ENCODE results near the gene DGKA.
"Not testable (repeated sequence)": the region's sequence is repeated elsewhere in the genome, so short reads cannot be mapped to it uniquely, and the experiment has no call there.

Gene DGKA

DNA sequence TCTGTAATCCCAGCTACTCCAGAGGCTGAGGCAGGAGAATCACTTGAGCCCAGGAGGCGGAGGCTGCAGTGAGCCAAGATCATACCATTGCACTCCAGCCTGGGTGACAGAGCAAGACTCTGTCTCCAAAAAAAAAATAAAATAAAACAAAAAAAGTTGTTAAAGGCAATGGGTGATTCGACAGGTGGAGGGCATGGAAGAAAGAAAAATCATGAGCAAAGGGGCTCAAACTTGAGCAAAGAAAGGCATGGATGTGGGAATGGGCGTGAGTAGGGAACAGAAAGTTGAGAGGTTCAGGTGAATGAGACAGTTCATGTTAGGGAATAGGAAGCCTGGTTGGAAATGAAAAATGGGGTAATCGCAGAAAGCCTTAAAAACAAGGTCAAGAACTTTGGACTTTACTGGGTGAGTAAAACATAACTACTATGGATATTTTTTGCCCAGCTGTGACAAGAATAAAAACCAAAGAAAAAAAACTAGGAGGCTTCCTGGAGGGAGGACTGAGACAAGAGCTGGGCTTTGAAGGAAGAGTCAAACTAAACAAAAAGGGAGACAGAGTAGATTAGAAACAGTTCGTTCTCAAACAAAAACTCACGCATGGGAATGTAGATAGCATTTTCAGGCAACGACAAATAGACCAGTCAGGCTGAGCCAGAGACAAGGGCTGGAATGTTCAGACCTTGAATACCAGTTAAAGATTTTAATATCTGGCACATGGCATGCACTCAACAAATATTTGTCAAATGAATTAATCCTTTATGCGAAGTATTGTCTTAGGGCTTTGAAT is 22.0 kb upstream of the DGKA start:
- TF ChIP-seq ZFX (IDR thresholded peaks at IDR 0.05; ENCODE audit: borderline replicate concordance): no peak
- TF ChIP-seq CTCF (IDR thresholded peaks at IDR 0.05): no peak
- H3K27ac ChIP-seq: peak overlapping the region; percentile 95

DNA sequence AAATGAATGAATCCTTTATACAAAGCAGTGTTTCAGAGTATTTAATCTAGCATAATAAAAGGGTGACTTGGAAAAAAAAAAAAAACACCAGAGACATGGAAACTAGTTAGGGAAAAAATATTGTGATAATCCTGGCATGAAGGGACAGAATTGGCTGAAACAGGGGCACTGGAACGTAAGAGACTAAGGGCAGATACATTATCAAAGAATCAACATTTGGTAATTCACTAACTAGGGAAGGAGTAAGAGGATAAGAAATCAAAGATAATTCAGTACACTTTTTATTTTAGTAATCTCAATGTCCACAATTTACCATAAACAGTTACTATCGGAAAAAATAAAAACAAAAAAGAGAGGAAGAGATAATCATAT is 21.5 kb upstream of the DGKA start:
- peak overlapping the region; percentile 95 for H3K27ac ChIP-seq
- TF ChIP-seq CTCF (IDR thresholded peaks at IDR 0.05): no peak
- no peak for TF ChIP-seq ZFX (IDR thresholded peaks at IDR 0.05; ENCODE audit: borderline replicate concordance)

- H3K27ac ChIP-seq: peak overlapping the region; percentile 95; the same call in 1 of the 2 replicates
- TF ChIP-seq ZFX (IDR thresholded peaks at IDR 0.05; ENCODE audit: borderline replicate concordance) (no peak), CTCF (IDR thresholded peaks at IDR 0.05) (no peak)
These were observed 18.1 kb upstream of the DGKA start for GRCh38 chr12:55912908-55913307.

DNA sequence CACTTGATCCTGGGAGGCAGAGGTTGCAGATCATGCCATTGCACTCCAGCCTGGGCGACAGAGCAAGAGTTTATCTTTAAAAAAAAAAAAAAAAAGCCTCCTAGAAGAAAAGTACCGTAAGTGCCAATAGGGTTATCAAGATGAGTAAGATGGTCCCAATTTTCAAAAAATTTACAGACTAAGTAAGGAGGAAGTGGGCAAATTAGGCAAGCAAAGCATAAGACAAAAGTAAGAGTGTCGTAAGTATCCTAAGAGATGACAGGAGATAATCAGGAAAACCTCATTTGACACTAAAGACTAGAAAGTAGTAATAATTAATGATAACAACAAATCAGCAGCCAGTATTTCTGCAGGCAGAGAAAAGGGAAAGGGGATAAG is 15.5 kb upstream of the DGKA start:
- TF ChIP-seq CTCF (IDR thresholded peaks at IDR 0.05): no peak
- no peak for TF ChIP-seq ZFX (IDR thresholded peaks at IDR 0.05; ENCODE audit: borderline replicate concordance)
- peak overlapping the region; percentile 95 for H3K27ac ChIP-seq

GRCh38 chr12:55919032-55919431 is 11.9 kb upstream of the DGKA start:
- peak overlapping the region; percentile 38 for H3K27ac ChIP-seq

DNA sequence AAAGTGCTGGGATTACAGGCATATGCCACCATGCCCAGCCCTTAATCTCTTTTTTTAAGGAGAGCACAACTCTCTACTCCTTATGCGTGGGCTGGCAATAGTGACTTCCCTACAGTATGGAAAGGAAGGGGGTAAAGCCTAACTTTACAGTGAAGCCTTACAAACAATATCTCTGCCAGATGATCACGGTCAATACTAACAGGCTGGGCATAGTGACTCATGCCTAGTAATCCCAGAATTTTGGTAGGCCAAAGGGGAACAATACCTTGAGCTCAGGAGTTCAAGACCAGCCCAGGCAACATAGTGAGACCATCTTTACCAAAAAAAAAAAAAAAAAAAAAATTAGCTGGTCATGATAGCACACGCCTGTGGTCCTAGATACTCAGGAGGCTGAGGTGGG is 8.8 kb upstream of the DGKA start:
- TF ChIP-seq CTCF (IDR thresholded peaks at IDR 0.05): no peak
- TF ChIP-seq ZFX (IDR thresholded peaks at IDR 0.05; ENCODE audit: borderline replicate concordance): no peak
- H3K27ac ChIP-seq: 0 out of 2 replicates have a peak overlapping the region, but pooled peaks have one; percentile 38

GRCh38 chr12:55923648-55924047 is 7.3 kb upstream of the DGKA start:
- H3K27ac ChIP-seq: not testable (repeated sequence)

DNA sequence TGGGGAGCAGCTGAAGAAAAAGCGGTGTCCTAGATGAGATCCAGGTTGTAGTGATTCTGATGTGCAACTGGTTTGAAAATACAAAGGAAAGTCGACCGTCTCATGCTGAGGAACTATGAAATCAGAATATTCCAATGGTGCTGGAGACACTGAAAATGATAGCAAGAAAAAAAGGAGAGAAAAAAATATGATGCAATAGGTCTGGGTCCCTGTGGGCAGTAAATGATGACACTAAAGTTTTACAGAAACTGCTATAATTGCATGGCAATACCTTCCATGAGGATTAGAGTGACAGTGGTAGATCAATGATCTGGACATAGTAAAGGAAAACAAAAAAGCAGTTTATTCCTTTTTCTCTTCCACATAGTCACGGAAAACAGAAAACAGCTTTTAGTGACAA is 5.6 kb upstream of the DGKA start:
- no peak for TF ChIP-seq CTCF (IDR thresholded peaks at IDR 0.05)
- no peak for TF ChIP-seq ZFX (IDR thresholded peaks at IDR 0.05; ENCODE audit: borderline replicate concordance)
- H3K27ac ChIP-seq: peak overlapping the region; percentile 100
